ENCODE data around the gene ADAM23.

GRCh38 chr2:206512999-206513398 lies 69.7 kb downstream of the ADAM23 start:
- TF ChIP-seq, protein P1, sequence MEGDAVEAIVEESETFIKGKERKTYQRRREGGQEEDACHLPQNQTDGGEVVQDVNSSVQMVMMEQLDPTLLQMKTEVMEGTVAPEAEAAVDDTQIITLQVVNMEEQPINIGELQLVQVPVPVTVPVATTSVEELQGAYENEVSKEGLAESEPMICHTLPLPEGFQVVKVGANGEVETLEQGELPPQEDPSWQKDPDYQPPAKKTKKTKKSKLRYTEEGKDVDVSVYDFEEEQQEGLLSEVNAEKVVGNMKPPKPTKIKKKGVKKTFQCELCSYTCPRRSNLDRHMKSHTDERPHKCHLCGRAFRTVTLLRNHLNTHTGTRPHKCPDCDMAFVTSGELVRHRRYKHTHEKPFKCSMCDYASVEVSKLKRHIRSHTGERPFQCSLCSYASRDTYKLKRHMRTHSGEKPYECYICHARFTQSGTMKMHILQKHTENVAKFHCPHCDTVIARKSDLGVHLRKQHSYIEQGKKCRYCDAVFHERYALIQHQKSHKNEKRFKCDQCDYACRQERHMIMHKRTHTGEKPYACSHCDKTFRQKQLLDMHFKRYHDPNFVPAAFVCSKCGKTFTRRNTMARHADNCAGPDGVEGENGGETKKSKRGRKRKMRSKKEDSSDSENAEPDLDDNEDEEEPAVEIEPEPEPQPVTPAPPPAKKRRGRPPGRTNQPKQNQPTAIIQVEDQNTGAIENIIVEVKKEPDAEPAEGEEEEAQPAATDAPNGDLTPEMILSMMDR (IDR thresholded peaks at IDR 0.05): no peak
- TF ChIP-seq POLR2A (IDR thresholded peaks at IDR 0.05): no peak

Measured in ovary (tissue), 3 donors.